Suprapubic skin (tissue), 3 donors: ENCODE measurements around the gene ANGPTL7.

Experiments used
- POLR2A ChIP-seq, 2 donors: fragments of 450-650 bp; IDR thresholded peaks; one replicate each; pipeline ENCODE4 v1.6.1; 2017; ENCODE audit warnings: antibody characterized with exemption in 2 of 2, mild to moderate bottlenecking in 2 of 2, moderate library complexity in 2 of 2
- TF ChIP-seq, protein P1 (sequence below), 2 donors: fragments of 200-600 bp in 1 of 2; fragments of 450-650 bp in 1 of 2; sonication (generic) in 1 of 2; IDR thresholded peaks; one replicate each; pipeline ENCODE4 v1.5.1; 2016 to 2019; ENCODE audit warnings: antibody characterized with exemption in 2 of 2, mild to moderate bottlenecking in 1 of 2, moderate library complexity in 1 of 2

DNA sequence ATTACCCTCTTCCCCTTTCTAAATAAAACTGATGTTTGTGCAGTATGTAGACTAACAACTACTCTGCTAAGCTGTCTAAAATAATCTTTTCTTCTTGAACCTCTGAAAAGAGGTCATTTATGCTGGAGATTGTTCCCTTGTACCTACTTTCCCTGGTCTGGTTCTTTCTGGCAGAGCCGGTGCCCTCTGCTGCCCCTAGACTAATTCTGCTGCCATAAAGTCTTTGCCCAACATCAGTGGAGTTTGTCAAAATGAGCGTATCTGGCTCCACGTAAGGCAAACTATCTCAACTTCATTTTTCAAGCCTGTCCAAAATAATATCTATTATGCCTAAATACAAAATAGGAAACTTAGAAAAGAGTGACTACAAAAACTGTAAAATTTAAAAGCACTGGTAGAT lies 30.9 kb upstream of the ANGPTL7 start:
- no peak for TF ChIP-seq POLR2A (IDR thresholded peaks at IDR 0.05)
- TF ChIP-seq, protein P1, sequence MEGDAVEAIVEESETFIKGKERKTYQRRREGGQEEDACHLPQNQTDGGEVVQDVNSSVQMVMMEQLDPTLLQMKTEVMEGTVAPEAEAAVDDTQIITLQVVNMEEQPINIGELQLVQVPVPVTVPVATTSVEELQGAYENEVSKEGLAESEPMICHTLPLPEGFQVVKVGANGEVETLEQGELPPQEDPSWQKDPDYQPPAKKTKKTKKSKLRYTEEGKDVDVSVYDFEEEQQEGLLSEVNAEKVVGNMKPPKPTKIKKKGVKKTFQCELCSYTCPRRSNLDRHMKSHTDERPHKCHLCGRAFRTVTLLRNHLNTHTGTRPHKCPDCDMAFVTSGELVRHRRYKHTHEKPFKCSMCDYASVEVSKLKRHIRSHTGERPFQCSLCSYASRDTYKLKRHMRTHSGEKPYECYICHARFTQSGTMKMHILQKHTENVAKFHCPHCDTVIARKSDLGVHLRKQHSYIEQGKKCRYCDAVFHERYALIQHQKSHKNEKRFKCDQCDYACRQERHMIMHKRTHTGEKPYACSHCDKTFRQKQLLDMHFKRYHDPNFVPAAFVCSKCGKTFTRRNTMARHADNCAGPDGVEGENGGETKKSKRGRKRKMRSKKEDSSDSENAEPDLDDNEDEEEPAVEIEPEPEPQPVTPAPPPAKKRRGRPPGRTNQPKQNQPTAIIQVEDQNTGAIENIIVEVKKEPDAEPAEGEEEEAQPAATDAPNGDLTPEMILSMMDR (IDR thresholded peaks at IDR 0.05), result no peak
